ENCODE data around the gene CFAP97D2.

- no peak for TF ChIP-seq CTCF (IDR thresholded peaks at IDR 0.05)
- no peak for TF ChIP-seq ZFX (IDR thresholded peaks at IDR 0.05; ENCODE audit: borderline replicate concordance)
Measured at GRCh38 chr13:114157869-114158495, 21.1 kb upstream of the CFAP97D2 start.

Measured in 22Rv1 (cell line).